Astrocyte (in vitro differentiated cells and primary cell): ENCODE data around the gene CRYAA.
"Not testable (repeated sequence)": the region's sequence is repeated elsewhere in the genome, so short reads cannot be mapped to it uniquely, and the experiment has no call there.

ENCODE experiments used
- EZH2 ChIP-seq: IDR thresholded peaks from 2 replicates; pipeline ENCODE4 v1.6.1; 2012; ENCODE audit warnings: mild to moderate bottlenecking, low read length, inconsistent platforms; ENCODE audit not compliant: insufficient read depth
- TF ChIP-seq, protein P1 (sequence below): IDR thresholded peaks from 2 replicates; pipeline ENCODE4 v1.5.1; 2011; ENCODE audit warnings: low read depth, mild to moderate bottlenecking, inconsistent platforms, low read length, moderate library complexity; ENCODE audit not compliant: insufficient read depth

DNA sequence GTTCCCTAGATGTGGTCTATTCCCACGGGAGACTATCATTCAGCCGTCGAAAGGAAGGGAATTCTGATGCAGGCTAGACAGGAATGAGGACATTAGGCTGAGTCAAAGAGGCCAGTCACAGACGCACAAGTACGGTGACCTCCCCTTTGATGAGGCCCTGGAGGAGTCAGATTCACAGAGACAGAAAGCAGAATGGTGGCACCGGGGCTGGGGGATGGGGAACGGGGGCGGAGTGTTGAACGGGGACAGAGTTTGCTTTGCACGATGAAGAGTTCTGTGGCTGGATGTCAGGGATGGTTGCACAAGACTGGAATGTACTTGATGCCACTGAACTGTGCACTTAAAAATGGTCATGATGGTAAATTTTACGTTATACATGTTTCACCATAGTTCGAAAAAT, 22.2 kb upstream of the CRYAA start:
- TF ChIP-seq, protein P1, sequence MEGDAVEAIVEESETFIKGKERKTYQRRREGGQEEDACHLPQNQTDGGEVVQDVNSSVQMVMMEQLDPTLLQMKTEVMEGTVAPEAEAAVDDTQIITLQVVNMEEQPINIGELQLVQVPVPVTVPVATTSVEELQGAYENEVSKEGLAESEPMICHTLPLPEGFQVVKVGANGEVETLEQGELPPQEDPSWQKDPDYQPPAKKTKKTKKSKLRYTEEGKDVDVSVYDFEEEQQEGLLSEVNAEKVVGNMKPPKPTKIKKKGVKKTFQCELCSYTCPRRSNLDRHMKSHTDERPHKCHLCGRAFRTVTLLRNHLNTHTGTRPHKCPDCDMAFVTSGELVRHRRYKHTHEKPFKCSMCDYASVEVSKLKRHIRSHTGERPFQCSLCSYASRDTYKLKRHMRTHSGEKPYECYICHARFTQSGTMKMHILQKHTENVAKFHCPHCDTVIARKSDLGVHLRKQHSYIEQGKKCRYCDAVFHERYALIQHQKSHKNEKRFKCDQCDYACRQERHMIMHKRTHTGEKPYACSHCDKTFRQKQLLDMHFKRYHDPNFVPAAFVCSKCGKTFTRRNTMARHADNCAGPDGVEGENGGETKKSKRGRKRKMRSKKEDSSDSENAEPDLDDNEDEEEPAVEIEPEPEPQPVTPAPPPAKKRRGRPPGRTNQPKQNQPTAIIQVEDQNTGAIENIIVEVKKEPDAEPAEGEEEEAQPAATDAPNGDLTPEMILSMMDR: not testable (repeated sequence)
- TF ChIP-seq EZH2: not testable (repeated sequence)
